ENCODE results near the gene TMC1.

DNA sequence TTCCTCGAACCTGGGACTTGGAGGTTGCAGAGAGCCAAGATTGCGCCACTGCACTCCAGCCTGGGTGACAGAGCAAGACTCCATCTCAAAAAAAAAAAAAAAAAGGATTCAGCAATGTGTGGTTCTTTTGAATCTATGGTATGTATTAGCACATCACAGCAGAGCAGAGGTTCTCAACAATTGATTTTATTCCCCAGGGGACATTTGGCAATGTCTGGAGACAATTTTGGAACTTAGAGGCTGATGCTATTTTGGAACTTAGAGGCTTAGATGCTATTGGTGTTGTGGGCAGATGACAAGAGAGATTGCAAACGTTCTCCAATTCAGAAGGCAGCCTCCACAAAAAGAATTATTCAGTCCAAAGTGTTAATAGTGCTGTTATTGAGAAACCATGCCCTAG, 115.2 kb downstream of the TMC1 start:
- TF ChIP-seq, protein P1, sequence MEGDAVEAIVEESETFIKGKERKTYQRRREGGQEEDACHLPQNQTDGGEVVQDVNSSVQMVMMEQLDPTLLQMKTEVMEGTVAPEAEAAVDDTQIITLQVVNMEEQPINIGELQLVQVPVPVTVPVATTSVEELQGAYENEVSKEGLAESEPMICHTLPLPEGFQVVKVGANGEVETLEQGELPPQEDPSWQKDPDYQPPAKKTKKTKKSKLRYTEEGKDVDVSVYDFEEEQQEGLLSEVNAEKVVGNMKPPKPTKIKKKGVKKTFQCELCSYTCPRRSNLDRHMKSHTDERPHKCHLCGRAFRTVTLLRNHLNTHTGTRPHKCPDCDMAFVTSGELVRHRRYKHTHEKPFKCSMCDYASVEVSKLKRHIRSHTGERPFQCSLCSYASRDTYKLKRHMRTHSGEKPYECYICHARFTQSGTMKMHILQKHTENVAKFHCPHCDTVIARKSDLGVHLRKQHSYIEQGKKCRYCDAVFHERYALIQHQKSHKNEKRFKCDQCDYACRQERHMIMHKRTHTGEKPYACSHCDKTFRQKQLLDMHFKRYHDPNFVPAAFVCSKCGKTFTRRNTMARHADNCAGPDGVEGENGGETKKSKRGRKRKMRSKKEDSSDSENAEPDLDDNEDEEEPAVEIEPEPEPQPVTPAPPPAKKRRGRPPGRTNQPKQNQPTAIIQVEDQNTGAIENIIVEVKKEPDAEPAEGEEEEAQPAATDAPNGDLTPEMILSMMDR (IDR thresholded peaks at IDR 0.05) = no peak
- no peak for TF ChIP-seq POLR2A (IDR thresholded peaks at IDR 0.05)

Measured in breast epithelium (tissue), 3 donors.